ENCODE results near the gene ENTR1.

ENTR1 gene

GRCh38 chr9:136392538-136393449 lies 17.6 kb downstream of the ENTR1 start:
- Histone ChIP-seq H3K9me3 (ENCODE audit: control insufficient read depth in 1 of 2, low read length in 2 of 2) (no peaks in the 10 kb centered on the region), H3K36me3 (ENCODE audit: control insufficient read depth in 1 of 2, insufficient read depth in 2 of 2, low read length in 2 of 2) (peaks cover 49 to 88% of the 10 kb centered on the region in 2 donors), H3K27ac (ENCODE audit: low read length) (no peak overlapping the region), H3K4me3 (ENCODE audit: low read depth in 1 of 2, low read length in 2 of 2) (no peak overlapping the region), H3K4me1 (ENCODE audit: control insufficient read depth in 1 of 2, insufficient read depth in 2 of 2, low read length in 2 of 2) (no peaks in the 10 kb centered on the region), H3K27me3 (ENCODE audit: low read depth, low read length) (no peaks in the 10 kb centered on the region)

GRCh38 chr9:136391737-136392537 lies 18.5 kb downstream of the ENTR1 start:
- H3K4me3 ChIP-seq (ENCODE audit: low read depth in 1 of 2, low read length in 2 of 2): no peak overlapping the region
- no peaks in the 10 kb centered on the region for H3K9me3 ChIP-seq (ENCODE audit: control insufficient read depth in 1 of 2, low read length in 2 of 2)
- H3K4me1 ChIP-seq (ENCODE audit: control insufficient read depth in 1 of 2, insufficient read depth in 2 of 2, low read length in 2 of 2): no peaks in the 10 kb centered on the region
- H3K27me3 ChIP-seq (ENCODE audit: low read depth, low read length): no peaks in the 10 kb centered on the region
- H3K36me3 ChIP-seq (ENCODE audit: control insufficient read depth in 1 of 2, insufficient read depth in 2 of 2, low read length in 2 of 2): peaks cover 52 to 92% of the 10 kb centered on the region in 2 donors
- H3K27ac ChIP-seq (ENCODE audit: low read length): no peak overlapping the region

GRCh38 chr9:136389396-136389795 lies 21.0 kb downstream of the ENTR1 start:
- Histone ChIP-seq H3K36me3 (ENCODE audit: control insufficient read depth in 1 of 2, insufficient read depth in 2 of 2, low read length in 2 of 2) (peaks cover 51 to 87% of the 10 kb centered on the region in 2 donors), H3K27me3 (ENCODE audit: low read depth, low read length) (no peaks in the 10 kb centered on the region), H3K4me1 (ENCODE audit: control insufficient read depth in 1 of 2, insufficient read depth in 2 of 2, low read length in 2 of 2) (no peaks in the 10 kb centered on the region), H3K27ac (ENCODE audit: low read length) (no peak overlapping the region), H3K4me3 (ENCODE audit: low read depth in 1 of 2, low read length in 2 of 2) (no peak overlapping the region), H3K9me3 (ENCODE audit: control insufficient read depth in 1 of 2, low read length in 2 of 2) (no peaks in the 10 kb centered on the region)

- H3K27ac ChIP-seq (ENCODE audit: low read length): no peak overlapping the region
- H3K36me3 ChIP-seq (ENCODE audit: control insufficient read depth in 1 of 2, insufficient read depth in 2 of 2, low read length in 2 of 2): peaks cover 51 to 87% of the 10 kb centered on the region in 2 donors
- no peak overlapping the region for H3K4me3 ChIP-seq (ENCODE audit: low read depth in 1 of 2, low read length in 2 of 2)
- no peaks in the 10 kb centered on the region for H3K4me1 ChIP-seq (ENCODE audit: control insufficient read depth in 1 of 2, insufficient read depth in 2 of 2, low read length in 2 of 2)
- no peaks in the 10 kb centered on the region for H3K9me3 ChIP-seq (ENCODE audit: control insufficient read depth in 1 of 2, low read length in 2 of 2)
- no peaks in the 10 kb centered on the region for H3K27me3 ChIP-seq (ENCODE audit: low read depth, low read length)
These were observed 23.2 kb downstream of the ENTR1 start for GRCh38 chr9:136387217-136387616.

GRCh38 chr9:136386018-136386417 lies 24.4 kb downstream of the ENTR1 start:
- Histone ChIP-seq H3K4me1 (ENCODE audit: control insufficient read depth in 1 of 2, insufficient read depth in 2 of 2, low read length in 2 of 2) (no peaks in the 10 kb centered on the region), H3K36me3 (ENCODE audit: control insufficient read depth in 1 of 2, insufficient read depth in 2 of 2, low read length in 2 of 2) (peaks cover 40 to 87% of the 10 kb centered on the region in 2 donors)

GRCh38 chr9:136385015-136385414 lies 25.4 kb downstream of the ENTR1 start:
- H3K36me3 ChIP-seq (ENCODE audit: control insufficient read depth in 1 of 2, insufficient read depth in 2 of 2, low read length in 2 of 2): peaks cover 39 to 92% of the 10 kb centered on the region in 2 donors
- no peak overlapping the region for H3K27ac ChIP-seq (ENCODE audit: low read length)

More at GRCh38 chr9:136386018-136386417, 24.4 kb downstream of the ENTR1 start:
- no peaks in the 10 kb centered on the region for H3K27me3 ChIP-seq (ENCODE audit: low read depth, low read length)
- no peak overlapping the region for H3K27ac ChIP-seq (ENCODE audit: low read length)
- H3K9me3 ChIP-seq (ENCODE audit: control insufficient read depth in 1 of 2, low read length in 2 of 2): no peaks in the 10 kb centered on the region
- H3K4me3 ChIP-seq (ENCODE audit: low read depth in 1 of 2, low read length in 2 of 2): no peak overlapping the region

GRCh38 chr9:136383436-136383835 lies 27.0 kb downstream of the ENTR1 start:
- no peak overlapping the region for H3K27ac ChIP-seq (ENCODE audit: low read length)
- H3K9me3 ChIP-seq (ENCODE audit: control insufficient read depth in 1 of 2, low read length in 2 of 2): no peaks in the 10 kb centered on the region
- no peaks in the 10 kb centered on the region for H3K27me3 ChIP-seq (ENCODE audit: low read depth, low read length)
- no peaks in the 10 kb centered on the region for H3K4me1 ChIP-seq (ENCODE audit: control insufficient read depth in 1 of 2, insufficient read depth in 2 of 2, low read length in 2 of 2)
- no peak overlapping the region for H3K4me3 ChIP-seq (ENCODE audit: low read depth in 1 of 2, low read length in 2 of 2)
- peaks cover 30 to 92% of the 10 kb centered on the region in 2 donors for H3K36me3 ChIP-seq (ENCODE audit: control insufficient read depth in 1 of 2, insufficient read depth in 2 of 2, low read length in 2 of 2)

More at GRCh38 chr9:136385015-136385414, 25.4 kb downstream of the ENTR1 start:
- H3K9me3 ChIP-seq (ENCODE audit: control insufficient read depth in 1 of 2, low read length in 2 of 2): no peaks in the 10 kb centered on the region
- H3K4me1 ChIP-seq (ENCODE audit: control insufficient read depth in 1 of 2, insufficient read depth in 2 of 2, low read length in 2 of 2): no peaks in the 10 kb centered on the region
- no peaks in the 10 kb centered on the region for H3K27me3 ChIP-seq (ENCODE audit: low read depth, low read length)
- no peak overlapping the region for H3K4me3 ChIP-seq (ENCODE audit: low read depth in 1 of 2, low read length in 2 of 2)

GRCh38 chr9:136381966-136382513 lies 28.4 kb downstream of the ENTR1 start:
- Histone ChIP-seq H3K27ac (ENCODE audit: low read length) (no peak overlapping the region), H3K27me3 (ENCODE audit: low read depth, low read length) (no peaks in the 10 kb centered on the region), H3K4me3 (ENCODE audit: low read depth in 1 of 2, low read length in 2 of 2) (no peak overlapping the region), H3K9me3 (ENCODE audit: control insufficient read depth in 1 of 2, low read length in 2 of 2) (no peaks in the 10 kb centered on the region), H3K4me1 (ENCODE audit: control insufficient read depth in 1 of 2, insufficient read depth in 2 of 2, low read length in 2 of 2) (no peaks in the 10 kb centered on the region), H3K36me3 (ENCODE audit: control insufficient read depth in 1 of 2, insufficient read depth in 2 of 2, low read length in 2 of 2) (peaks cover 21 to 84% of the 10 kb centered on the region in 2 donors)

- Histone ChIP-seq H3K27ac (ENCODE audit: low read length) (no peak overlapping the region), H3K4me1 (ENCODE audit: control insufficient read depth in 1 of 2, insufficient read depth in 2 of 2, low read length in 2 of 2) (no peaks in the 10 kb centered on the region), H3K27me3 (ENCODE audit: low read depth, low read length) (no peaks in the 10 kb centered on the region), H3K9me3 (ENCODE audit: control insufficient read depth in 1 of 2, low read length in 2 of 2) (no peaks in the 10 kb centered on the region), H3K36me3 (ENCODE audit: control insufficient read depth in 1 of 2, insufficient read depth in 2 of 2, low read length in 2 of 2) (peaks cover 21 to 81% of the 10 kb centered on the region in 2 donors), H3K4me3 (ENCODE audit: low read depth in 1 of 2, low read length in 2 of 2) (no peak overlapping the region)
These were observed 29.1 kb downstream of the ENTR1 start for GRCh38 chr9:136381311-136381710.

- no peaks in the 10 kb centered on the region for H3K27me3 ChIP-seq (ENCODE audit: low read depth, low read length)
- H3K9me3 ChIP-seq (ENCODE audit: control insufficient read depth in 1 of 2, low read length in 2 of 2): no peaks in the 10 kb centered on the region
- H3K27ac ChIP-seq (ENCODE audit: low read length): no peak overlapping the region
- H3K4me1 ChIP-seq (ENCODE audit: control insufficient read depth in 1 of 2, insufficient read depth in 2 of 2, low read length in 2 of 2): no peaks in the 10 kb centered on the region
- H3K4me3 ChIP-seq (ENCODE audit: low read depth in 1 of 2, low read length in 2 of 2): no peak overlapping the region
- peaks cover 16 to 73% of the 10 kb centered on the region in 2 donors for H3K36me3 ChIP-seq (ENCODE audit: control insufficient read depth in 1 of 2, insufficient read depth in 2 of 2, low read length in 2 of 2)
These were observed 30.0 kb downstream of the ENTR1 start for GRCh38 chr9:136380381-136380780.

- Histone ChIP-seq H3K4me1 (ENCODE audit: control insufficient read depth in 1 of 2, insufficient read depth in 2 of 2, low read length in 2 of 2) (no peaks in the 10 kb centered on the region), H3K4me3 (ENCODE audit: low read depth in 1 of 2, low read length in 2 of 2) (no peak overlapping the region), H3K36me3 (ENCODE audit: control insufficient read depth in 1 of 2, insufficient read depth in 2 of 2, low read length in 2 of 2) (peaks cover 14 to 68% of the 10 kb centered on the region in 2 donors), H3K9me3 (ENCODE audit: control insufficient read depth in 1 of 2, low read length in 2 of 2) (no peaks in the 10 kb centered on the region), H3K27ac (ENCODE audit: low read length) (no peak overlapping the region), H3K27me3 (ENCODE audit: low read depth, low read length) (no peaks in the 10 kb centered on the region)
These were observed 30.5 kb downstream of the ENTR1 start for GRCh38 chr9:136379891-136380290.
